WERI-Rb-1 (cell line): Measurements from ENCODE around the gene ACR.

Source experiments
- DNase-seq: peaks from one replicate; pipeline ENCODE4 v3.0.0-alpha.2; 2020
- H3K27ac ChIP-seq: fragments of 250-450 bp; sonication (Bioruptor Pico); 2 replicates; pipeline ENCODE4 v1.5.1; 2020; ENCODE audit warnings: mild to moderate bottlenecking, moderate library complexity
- H3K27me3 ChIP-seq: fragments of 250-450 bp; sonication (Bioruptor Pico); 2 replicates; pipeline ENCODE4 v1.5.1; 2021; ENCODE audit warnings: mild to moderate bottlenecking, low read depth, moderate library complexity; ENCODE audit not compliant: insufficient read depth, severe bottlenecking
- H3K36me3 ChIP-seq: fragments of 250-450 bp; sonication (Bioruptor Pico); 2 replicates; pipeline ENCODE4 v1.5.1; 2020; ENCODE audit warnings: mild to moderate bottlenecking, moderate library complexity
- H3K4me3 ChIP-seq: 2 replicates; pipeline ENCODE4 v1.5.1; 2011; ENCODE audit warnings: low read depth, mild to moderate bottlenecking, control low read depth, low read length
- H3K9me3 ChIP-seq: fragments of 250-450 bp; sonication (Bioruptor Pico); 2 replicates; pipeline ENCODE4 v1.5.1; 2021; ENCODE audit warnings: mild to moderate bottlenecking, moderate library complexity; ENCODE audit not compliant: severe bottlenecking
- TF ChIP-seq, protein P1 (sequence below): IDR thresholded peaks from 2 replicates; pipeline ENCODE4 v1.5.1; 2011; ENCODE audit warnings: low read depth, mild to moderate bottlenecking, control low read depth, inconsistent platforms, low read length

ACR gene

DNA sequence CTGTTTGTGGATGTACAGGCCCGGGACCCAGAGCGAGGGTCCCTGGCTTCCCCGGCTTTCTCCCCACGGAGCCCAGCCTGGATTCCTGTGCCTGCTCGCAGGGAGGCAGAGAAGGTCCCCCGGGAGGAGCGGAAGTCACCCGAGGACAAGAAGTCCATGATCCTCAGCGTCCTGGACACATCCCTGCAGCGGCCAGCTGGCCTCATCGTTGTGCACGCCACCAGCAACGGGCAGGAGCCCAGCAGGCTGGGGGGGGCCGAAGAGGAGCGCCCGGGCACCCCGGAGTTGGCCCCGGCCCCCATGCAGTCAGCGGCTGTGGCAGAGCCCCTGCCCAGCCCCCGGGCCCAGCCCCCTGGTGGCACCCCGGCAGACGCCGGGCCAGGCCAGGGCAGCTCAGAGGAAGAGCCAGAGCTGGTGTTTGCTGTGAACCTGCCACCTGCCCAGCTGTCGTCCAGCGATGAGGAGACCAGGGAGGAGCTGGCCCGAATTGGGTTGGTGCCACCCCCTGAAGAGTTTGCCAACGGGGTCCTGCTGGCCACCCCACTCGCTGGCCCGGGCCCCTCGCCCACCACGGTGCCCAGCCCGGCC lies 16.7 kb upstream of the ACR start:
- DNase-seq = no peak
- Histone ChIP-seq H3K27me3 (no peaks in the 10 kb centered on the region), H3K36me3 (peaks cover 5% of the 10 kb centered on the region), H3K27ac (no peak overlapping the region), H3K9me3 (no peaks in the 10 kb centered on the region), H3K4me3 (no peak overlapping the region)
- TF ChIP-seq, protein P1, sequence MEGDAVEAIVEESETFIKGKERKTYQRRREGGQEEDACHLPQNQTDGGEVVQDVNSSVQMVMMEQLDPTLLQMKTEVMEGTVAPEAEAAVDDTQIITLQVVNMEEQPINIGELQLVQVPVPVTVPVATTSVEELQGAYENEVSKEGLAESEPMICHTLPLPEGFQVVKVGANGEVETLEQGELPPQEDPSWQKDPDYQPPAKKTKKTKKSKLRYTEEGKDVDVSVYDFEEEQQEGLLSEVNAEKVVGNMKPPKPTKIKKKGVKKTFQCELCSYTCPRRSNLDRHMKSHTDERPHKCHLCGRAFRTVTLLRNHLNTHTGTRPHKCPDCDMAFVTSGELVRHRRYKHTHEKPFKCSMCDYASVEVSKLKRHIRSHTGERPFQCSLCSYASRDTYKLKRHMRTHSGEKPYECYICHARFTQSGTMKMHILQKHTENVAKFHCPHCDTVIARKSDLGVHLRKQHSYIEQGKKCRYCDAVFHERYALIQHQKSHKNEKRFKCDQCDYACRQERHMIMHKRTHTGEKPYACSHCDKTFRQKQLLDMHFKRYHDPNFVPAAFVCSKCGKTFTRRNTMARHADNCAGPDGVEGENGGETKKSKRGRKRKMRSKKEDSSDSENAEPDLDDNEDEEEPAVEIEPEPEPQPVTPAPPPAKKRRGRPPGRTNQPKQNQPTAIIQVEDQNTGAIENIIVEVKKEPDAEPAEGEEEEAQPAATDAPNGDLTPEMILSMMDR = no peak

DNA sequence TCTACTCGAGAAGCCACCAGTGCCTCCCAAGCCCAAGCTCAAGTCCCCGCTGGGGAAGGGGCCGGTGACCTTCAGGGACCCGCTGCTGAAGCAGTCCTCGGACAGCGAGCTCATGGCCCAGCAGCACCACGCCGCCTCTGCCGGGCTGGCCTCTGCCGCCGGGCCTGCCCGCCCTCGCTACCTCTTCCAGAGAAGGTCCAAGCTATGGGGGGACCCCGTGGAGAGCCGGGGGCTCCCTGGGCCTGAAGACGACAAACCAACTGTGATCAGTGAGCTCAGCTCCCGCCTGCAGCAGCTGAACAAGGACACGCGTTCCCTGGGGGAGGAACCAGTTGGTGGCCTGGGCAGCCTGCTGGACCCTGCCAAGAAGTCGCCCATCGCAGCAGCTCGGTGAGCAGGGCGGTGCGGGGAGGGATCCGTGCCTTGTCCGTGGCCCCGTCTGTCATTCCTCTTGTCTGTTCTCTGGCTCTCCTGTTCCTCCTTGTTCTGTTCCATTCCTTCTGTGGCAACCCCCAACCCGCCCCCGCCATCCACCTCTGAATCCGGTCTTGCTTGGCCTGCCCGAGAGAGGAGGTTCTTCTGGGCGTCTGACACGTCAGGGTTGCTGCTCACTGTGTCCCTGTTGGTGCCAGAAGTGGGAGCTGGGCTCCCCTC lies 15.8 kb upstream of the ACR start:
- Histone ChIP-seq H3K27me3 (no peaks in the 10 kb centered on the region), H3K27ac (no peak overlapping the region)

DNA sequence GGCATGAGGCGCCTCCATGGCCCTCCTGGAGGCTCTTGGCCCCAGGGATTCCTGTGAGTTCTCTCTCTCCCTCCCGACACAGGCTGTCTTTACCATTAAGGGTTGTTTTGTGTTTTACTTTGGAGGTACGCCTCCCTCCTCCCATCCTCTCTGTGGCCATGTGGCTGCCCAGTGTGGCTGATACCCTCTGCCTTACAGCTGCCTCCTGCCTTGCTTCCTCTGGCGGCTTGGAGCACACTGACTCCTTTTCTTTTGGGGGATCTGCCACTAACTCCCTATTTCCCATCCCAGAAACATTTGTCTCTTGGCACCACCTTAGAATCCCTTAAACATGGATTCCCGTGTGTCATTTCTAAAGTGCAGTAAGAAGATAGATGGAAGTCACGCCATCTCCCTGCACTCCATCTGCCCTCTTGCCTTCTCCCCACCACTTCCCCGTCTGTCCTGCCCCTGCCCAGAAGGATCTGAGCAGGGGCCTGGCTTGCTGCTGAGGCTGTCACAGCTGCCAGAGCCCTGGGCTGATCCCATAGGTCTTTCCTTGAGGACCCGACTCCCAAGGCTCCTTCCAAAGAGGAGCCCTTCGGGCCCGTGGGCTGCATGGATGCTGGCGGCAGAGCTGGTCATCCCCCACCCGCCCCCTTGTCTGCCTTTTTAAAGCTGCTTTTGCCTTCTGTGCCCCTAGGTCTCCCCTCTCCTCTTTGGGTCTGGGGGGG lies 15.1 kb upstream of the ACR start:
- Histone ChIP-seq H3K36me3 (peaks cover 5% of the 10 kb centered on the region), H3K9me3 (no peaks in the 10 kb centered on the region), H3K4me3 (no peak overlapping the region), H3K27ac (no peak overlapping the region), H3K27me3 (no peaks in the 10 kb centered on the region)
- no peak for DNase-seq
- TF ChIP-seq, protein P1 = no peak

More for the DNA sequence above, 15.8 kb upstream of the ACR start:
- H3K36me3 ChIP-seq = peaks cover 5% of the 10 kb centered on the region
- TF ChIP-seq, protein P1 = no peak
- no peaks in the 10 kb centered on the region for H3K9me3 ChIP-seq
- H3K4me3 ChIP-seq = no peak overlapping the region
- no peak for DNase-seq

DNA sequence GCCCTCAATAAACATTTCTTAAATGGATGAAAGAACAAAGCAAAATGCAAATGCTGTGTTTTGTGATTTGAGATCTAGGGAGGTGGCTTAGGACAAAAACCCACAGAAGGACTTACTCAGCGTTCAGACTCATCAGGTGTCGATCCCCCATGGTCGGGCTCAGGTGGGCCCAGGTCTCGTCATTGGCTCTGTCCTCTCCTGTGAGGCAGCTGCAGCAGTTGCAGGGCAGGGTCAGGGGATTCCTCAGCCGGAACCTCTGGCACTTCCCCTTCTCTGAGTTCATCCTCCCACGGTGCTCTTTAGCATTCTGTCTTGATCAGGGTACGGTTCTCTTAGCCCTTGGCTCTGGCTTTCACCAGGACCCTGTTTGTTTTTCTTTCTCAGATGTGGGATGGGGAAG lies 14.0 kb upstream of the ACR start:
- Histone ChIP-seq H3K36me3 (peaks cover 5% of the 10 kb centered on the region), H3K9me3 (no peaks in the 10 kb centered on the region), H3K27me3 (no peaks in the 10 kb centered on the region), H3K4me3 (no peak overlapping the region), H3K27ac (no peak overlapping the region)
- TF ChIP-seq, protein P1 = no peak
- no peak for DNase-seq

DNA sequence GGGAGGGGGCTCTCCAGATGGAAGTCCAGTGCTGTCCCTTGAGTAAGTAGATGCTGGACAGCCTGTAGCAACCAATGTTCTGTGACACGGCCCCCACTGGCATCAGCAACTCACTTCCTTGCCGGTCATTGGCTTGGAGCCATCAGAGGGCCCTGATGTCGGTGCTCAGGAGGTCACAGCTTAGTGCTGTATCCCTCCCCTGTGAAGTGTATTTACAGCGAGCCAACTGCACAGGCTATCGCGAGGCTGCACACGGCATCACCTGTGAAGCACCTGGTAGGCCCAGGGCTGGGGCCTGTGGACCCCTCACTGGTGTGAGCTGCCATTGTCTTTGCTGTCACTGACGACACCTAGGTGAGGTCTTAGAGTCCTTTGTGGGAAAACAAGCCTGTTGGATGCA lies 13.4 kb upstream of the ACR start:
- Histone ChIP-seq H3K27me3 (no peaks in the 10 kb centered on the region), H3K36me3 (peaks cover 5% of the 10 kb centered on the region), H3K9me3 (no peaks in the 10 kb centered on the region), H3K27ac (no peak overlapping the region), H3K4me3 (no peak overlapping the region)
- TF ChIP-seq, protein P1 = no peak
- no peak for DNase-seq
